Activated T-cell treated with anti-CD3 and anti-CD28 coated beads for 4 hours (primary cell): ENCODE measurements around the gene HOXB2.

ENCODE experiments used
- DNase-seq: peaks from one replicate; pipeline ENCODE4 v3.0.0-alpha.2; 2020

HOXB2 gene

DNA sequence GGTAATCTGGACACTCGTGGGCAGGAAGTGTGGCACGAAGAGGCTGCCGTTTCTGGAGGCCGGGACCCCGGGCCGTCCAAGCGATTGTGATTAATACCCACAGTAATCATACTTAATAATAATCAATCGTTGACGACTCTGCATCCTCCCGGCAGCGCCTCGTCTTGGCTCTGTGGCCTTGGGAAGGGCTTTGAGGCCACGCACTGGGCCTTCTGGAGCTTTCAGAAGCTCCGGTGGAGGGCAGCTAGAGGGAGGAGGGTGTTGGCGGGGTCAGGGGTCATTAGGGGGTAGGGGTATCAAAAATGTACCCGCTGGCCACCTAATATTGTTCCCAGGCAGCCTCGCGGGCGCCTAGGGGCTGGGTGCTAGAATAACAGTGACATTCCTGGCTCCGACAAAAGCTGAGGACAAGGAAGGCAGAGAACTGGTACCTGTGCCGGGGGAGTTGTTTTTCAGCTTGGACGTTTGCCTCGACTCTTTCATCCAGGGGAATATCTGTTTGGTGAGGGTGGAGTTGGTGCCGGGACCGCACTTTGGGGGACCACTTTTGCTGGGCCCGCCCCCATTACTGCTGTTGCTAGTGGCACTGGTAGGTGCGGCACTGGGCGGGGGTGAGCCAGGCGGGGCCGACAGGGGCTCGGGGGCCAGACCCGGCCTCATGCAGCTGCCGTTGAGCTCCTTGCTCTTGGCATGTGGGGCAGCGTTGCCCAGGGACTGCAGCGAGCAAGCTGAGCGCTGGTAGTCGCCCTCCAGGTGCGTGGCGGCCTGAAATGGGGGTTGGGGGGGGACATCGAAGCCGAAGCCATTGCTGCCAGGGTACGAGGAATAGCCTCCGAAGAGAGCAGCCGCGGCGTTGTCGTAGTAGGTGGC, 6.9 kb upstream of the HOXB2 start:
- no peak for DNase-seq

DNA sequence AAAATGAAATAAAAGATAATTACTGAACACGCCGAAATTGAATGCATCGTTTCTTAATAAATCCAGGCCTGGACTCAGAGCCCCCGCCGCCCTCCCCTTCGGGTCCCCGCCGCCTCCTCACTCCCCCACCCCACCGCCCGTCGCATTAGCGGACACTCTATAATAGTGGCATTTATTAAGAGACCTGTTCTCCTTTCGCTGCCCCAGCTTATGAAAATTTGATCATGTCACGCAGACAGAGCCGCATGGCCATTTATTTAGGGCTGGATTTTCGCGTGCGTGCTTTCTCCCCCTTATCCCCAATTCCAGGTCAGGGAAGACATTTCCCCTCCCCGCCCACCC, 6.3 kb upstream of the HOXB2 start:
- DNase-seq: no peak

DNA sequence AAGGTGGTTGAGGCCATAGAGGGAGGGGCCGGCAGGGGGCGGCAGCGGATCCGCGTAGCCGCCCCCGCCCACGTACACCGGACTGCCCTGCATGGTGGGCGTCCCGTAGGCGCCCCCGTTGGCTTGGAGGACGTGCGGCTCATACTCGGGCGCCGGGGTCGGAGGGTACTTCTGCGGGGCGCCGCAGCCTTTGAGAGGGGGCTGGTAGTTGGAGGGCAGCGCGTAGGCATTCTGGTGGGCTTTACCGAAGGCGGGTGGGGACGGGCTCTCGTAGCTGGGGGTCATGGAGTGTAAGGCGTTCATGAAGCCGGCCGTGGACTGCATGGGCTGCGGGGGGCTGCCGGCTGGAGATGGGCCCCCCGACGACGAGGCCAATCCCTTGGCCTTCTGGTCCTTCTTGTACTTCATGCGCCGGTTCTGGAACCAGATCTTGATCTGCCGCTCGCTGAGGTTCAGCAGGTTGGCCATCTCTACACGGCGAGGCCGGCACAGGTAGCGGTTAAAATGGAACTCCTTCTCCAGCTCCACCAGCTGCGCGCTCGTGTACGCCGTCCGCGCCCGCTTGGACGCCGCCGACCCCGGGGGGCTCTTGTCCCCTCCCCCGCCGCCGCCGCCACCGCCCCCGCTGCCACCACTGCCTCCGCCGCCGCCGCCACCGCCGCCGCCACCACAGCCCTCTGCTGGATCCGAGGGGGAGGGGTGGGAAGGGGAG, 5.7 kb upstream of the HOXB2 start:
- DNase-seq: no peak

DNA sequence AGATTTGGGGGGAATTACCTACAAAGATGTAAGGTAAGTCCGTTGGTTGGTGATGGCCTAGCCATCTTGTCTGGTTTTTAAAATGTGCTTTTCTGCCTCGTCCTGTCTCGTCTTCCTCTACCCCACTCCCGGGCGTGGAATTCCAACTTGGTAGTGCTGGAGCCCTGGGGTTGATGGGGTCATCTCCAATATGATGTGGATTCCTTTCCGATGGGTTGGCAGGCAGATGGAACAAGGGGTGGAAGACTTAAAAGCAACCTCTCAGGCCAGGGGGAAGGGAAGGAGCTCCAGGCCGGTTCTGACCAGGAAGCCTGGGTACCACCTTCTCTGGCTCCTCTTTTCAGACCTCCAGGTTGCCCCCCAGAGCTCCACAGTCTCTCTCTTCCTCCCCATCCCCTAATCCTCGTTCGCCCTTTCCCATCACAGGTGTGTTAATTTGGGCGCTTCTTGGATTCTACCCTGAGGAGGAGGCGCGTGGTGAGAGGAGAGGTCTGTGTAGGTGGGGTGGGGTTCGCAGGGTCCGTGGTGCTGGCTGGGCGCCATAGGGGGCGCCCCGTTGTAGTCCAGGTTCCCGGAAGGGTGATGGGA, 5.1 kb upstream of the HOXB2 start:
- DNase-seq: no peak

DNA sequence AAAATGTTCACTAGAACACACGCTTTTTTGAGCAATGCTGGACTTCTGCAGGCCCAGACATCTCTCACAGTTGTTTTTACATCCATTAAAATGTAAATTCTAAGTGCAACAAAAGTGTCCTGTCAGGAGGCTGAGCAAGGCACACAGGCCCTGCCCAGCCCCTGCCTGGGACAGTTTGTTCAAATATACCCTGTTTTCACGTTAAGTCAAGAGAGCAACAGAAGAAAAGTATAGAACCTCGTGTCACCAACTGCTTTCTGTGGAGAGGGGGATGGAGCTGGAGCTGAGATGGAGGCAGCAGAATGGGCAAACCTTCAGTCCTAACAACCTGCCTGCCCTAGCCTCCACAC, 4.3 kb upstream of the HOXB2 start:
- DNase-seq: no peak

DNA sequence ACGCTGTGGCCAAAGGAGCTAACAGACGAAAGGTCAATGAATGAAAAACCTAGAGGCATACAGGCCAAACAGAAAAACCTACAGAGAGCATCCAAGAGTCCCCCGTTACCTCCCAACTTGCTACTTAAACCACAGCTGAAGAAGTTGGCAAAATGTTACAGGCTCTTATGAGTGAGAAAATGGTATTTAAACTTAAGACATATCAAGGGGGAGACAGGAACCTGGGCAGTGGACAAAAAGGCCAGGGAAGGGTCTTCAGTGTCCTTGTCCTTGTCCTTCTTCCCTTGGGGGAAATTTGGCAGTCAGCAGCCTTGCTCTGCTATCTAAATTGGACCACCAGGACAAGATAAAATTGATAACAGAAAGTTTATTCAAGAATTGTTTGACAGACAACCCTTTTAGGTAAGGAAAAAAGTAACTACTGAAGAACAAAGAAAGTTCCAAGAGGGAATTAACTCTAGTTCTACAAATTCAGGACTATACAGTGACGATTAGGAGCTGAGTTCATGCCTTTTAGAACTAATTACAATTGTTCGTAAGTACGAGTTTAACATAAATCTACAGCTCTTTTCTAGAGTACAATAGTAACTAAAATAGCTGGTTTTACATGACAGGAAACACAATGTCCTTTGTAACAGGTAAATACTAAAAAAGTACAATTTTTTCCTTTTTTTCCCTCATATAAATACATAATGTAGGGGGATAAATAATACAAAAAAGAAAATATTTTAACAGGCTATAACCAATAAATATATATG, 3.8 kb upstream of the HOXB2 start:
- DNase-seq: no peak

DNA sequence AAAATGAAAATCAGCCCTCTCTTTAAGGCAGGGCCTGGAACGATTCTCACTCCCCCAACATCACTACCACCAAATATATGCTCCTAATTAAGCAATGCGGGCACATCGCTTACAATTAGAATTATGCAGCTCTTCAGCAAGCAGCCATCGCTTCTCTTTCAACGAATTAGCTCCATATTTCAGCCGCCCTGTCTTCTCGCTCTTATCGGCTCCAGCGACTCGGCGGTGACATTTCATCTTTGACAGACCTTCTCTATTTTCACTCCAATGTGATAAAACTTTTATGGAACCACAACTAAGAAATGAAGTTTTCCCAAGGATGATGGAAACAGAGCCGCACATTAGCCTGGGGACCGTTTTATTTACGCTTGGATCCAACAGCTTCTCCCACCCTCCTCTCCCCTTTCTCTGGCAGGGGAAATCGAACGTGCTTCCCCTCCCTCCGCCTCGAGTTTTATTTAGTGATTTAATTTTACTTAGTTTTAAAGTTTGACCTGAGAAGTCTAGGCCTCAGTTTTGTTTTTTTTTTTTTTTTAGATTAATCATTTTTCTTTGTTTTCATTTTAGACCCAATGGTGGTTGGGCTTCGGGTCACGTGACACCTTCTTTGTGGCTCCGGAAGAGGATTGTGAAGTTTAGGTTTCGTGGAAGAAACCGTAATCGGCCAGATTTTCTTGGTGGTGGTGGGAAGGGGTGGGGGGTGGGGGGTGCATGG, 3.1 kb upstream of the HOXB2 start:
- DNase-seq: no peak

DNA sequence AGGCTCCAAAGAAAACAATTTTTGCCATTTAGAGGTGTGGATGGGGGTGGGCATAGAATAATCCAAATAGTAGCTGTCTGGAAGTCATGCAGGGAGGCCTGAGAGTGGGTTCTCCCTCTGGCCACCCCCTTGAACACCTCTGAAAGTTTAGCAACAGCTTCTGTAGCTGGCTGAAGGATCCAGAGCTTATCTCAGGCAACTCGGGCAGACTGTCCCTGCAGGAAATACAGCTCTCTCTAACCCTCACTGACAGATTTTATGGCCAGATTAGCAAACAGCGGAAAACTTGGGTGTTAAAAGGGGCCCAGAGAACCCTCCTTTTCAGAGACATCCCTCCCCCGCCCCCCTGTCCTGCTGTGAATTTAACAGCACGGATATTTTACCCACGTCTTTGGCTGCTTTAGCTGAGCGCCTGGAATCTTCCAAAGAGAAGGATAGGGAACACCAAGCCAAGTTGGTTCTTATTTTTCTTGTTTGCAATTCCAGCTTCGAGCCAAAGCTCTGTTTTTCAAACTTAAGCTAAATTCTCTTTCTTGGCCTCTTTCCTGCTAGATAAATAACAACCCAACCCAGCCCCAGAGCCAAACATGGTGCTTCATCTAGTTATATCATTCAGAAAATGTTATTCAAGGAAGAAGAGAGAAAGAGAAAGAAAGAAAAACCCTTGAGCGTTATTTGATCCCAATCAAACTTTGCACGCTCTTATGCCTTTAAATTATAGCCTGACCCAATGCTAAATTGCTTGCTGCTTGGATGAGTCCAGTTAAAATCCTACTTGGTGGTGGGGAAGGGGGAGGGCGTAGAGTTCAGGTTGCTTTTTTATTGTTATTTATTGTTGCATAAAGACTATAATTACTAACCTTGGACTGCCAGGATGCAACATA, 2.3 kb upstream of the HOXB2 start:
- DNase-seq: no peak

DNA sequence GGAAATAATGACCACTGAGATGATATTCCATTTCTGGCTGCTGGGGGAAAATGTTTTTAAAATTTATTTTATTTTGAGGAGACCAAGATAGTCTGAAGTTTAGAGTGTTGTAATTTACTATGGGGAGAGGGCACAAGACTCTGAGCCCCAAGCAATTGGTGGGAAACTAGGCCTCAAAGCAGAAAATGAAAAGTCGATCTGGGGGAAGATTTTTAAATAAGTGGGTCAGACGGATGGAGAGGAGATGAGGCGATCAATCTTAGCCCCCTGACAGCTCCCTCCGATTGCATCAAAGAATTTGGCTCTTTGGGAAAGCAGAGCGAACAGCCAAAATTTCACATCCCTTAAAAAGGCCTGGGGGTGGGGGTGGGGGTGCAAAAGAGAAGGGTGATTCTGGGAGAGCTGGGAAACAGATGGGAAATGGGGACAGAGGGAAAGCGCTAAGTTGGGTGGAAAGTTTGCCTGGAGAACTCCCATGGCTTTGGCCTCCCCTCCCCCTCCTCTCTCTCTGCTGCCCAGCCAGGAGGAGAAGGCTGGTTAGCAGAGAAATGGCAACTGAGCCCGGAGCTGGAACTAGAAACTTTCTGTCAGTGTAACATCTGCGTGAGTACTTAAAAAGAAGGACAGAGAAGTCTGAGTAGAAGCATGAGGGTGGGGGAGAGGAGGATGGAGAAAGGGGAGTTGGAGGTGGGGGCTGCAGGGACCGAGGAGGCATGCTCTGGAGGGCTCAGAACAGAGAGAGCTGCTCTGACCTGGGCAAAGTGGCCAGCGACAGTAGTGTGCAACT, 1.4 kb upstream of the HOXB2 start:
- DNase-seq: no peak

DNA sequence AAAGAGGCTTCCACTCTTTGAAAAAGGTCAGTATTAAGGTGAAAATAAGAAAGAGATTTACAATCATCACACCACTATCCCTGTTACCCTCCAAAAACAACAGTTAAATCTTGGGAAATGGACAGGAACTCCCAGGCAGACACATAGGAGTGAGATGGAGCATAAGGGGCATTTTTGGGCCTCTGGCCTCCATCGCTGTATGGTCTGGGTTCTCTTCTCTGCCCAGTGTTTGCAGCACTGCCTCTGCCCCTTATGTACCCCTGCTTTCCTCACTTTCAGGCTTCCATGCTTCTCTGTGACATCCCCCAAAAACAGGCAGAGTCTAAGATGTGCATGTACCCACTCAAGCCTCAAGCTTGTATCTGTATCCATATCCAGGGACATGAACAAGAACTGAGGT, 630 bp upstream of the HOXB2 start:
- no peak for DNase-seq

DNA sequence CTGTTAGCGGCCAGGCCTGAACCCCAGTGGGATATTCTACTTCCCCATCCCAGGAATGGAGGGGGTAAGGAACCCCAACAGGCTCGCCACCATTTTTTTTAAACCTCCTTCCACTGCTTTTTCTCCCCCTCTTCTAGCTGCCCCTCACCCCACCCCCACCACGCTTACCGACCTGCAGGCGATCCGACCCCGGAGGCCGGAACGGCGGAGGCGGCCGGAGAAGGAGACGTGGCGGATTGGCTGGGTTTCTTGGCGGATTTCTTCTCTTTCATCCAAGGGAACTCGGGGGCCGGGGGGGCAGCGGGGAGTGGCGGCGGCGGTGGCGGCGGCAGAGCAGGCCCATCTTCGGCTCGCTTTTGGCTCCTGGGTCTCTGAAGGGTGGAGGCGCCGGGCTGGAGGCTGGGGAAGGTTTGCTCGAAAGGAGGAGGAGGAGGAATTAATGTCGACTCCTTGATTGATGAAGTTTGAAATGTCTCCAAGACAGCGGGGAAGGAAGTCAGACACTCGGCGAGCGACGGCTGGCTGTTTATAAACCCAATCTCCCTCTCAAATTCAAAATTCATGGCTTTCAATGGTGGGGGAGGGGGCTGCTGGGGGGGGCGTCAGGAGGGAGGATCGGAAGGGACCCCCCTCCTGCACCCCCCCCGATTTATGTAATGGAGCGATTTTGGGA, 424 bp downstream of the HOXB2 start:
- no peak for DNase-seq

DNA sequence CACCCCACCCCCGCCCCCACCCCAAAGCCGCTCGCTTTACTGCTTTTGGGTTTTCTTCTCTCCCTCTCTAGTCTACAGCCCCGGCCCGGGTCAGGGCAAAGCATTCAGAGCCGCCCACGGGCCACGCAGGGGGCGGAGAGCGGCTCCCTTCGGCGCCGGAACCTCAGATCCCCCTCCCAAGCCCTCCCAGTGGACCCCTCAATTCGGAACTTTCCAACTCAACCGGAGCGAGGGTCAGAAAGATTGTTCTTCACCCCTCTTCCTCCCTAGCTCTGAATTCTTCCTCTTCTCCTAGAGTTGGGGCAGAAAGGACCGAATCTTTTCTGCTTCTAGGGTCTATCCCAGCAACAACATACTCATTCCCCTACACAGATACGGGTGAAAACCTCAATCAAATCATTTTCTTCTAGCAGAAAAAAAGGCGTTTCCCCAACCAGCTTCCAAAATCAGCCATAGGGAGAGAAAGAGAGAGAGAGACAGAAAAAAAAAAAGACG, 1.0 kb downstream of the HOXB2 start:
- peak; percentile 28 for DNase-seq

DNA sequence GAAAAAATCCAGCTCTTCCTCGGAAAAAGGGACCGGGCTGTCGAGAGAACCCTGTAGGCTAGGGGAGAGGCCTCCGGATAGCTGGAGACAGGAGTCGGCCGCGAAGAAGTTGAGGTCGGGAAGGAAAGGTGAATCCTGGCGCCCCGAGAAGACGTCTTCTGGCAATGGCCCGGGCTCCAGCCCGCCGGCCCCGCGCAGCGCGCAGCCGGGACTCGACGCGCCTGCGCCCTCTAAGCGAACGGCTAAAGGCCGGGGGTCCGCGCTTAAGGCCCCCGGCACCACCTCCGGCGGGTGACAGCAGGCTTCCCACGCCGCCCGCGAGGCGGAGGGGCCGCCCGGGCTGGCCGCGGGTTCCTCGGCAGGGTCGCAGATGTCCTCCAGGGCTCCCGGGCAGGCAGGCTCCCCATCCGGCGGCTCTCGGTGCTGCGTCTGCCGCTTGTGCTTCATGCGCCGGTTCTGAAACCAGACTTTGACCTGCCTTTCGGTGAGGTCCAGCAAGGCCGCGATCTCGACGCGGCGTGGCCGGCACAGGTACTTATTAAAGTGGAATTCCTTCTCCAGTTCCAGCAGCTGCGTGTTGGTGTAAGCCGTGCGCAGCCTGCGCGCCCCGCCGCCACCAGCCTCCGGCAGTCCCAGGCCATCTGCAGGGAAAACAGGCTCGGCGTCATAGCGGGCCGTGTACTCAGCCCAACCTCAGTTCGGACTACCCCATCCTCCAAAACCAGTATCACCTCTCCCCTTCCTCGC, 1.6 kb downstream of the HOXB2 start:
- DNase-seq: peak; percentile 27

DNA sequence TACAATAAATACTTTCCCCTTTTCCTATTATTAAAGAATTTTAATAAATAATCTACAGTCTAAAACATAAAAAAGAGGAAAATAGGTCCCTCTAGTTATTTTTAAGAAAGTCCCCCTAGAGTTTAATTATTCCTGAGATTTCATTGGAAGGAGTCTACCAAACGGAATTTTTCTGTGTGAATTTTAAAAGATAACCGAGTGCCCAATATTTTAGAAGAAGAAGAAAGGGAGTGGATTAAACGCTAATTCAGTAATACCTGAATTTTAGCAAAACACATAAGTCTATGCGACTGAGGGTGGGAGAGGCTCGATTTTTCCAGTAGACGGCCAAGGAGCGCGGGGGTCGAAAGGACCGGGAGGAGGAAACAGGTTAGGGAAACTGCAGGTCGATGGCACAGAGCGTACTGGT, 2.2 kb downstream of the HOXB2 start:
- no peak for DNase-seq

DNA sequence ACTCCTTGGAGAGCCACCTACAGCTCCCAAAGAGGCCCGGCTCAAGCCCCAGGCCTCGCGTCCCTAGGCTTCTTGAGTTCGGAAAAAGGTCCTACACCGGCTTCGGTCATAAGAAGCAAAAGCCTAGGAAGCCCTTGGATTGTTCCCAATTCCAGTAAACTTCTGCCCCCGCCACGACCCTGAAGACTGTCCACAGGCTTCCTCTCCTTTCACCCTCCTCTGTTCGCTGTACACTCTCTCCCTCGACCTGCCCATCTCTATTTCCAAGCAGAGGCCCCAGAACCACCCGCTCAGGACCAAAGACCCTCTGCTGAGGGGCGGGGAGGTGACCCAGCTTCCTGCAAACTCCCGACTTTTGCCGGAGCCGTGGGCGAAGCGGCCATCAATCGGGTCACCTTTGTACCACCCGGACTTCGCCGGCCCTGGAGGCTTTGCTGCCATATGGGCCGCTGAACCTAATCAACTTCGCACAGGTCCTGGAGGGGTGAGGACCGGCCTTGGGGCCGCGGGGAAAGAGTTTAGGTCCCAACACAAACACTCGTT, 2.7 kb downstream of the HOXB2 start:
- no peak for DNase-seq

DNA sequence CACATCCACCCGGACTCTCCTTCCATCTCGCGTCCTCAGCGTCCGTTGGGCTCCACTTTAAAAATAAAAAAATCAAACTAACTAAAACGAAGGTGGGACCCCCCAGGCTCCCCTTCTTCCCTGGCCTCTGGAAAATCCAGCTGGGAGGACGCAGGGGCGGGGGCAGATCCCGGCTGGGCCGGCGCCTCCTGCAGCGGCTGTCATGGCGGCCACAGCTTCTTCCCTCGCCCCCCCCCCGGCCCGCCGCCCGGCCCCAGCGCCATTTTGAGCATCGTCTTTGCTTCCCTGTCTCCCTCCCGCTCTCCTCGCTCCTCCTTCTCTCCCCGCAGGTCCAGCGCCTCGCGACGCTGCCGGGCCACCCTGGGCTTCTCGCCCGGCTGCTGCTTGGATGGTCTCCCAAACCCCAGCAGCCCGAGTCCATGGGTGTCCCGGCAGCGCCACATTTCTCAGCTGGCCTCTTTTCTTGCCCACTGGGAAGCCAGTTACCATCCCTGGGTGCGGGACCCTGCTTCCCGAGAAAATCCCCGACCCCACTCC, 3.3 kb downstream of the HOXB2 start:
- no peak for DNase-seq

DNA sequence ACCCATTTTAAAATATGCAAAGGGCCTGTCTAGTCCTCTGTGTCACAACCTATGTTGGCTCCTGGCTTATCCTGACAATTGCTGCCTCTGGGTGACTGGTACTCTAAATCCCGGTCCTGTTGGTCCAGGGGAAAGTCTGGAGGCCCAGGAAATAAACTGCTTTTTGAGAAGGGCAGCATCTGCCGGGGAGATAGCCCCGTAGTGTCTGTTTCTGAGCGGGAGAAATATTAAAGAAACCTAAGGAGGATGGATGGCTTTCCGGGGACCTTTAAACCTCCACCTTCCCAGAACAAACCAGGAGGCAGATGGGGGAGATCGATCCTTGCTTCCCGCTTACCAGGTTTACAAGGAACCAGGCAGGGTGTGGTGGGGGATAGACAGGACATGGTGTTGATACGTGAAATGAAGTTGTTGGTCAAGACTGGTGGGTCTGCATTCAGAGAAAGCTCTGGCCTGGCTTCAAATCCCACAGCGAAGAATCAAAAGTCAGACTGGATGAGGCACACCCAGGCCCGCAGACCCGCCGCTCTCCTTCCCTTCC, 3.8 kb downstream of the HOXB2 start:
- DNase-seq: no peak

DNA sequence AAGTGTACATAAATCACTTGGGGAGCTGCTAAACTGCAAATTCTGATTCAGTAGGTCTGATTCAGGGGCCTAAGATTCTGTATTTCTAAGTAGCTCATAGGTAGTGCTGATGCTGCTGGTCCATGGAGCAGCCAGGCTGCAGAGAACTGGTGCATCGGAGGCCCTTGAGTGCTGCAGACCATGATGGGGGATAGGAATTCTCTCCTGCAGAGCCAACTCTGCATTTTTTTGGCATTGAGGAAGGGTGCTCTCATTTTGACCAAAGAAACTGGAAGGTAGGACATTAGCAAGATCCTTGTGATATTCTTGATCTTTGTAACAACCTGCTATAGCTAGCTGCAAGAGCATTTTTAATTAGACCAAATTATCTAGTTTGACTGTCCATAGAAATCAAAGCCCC, 4.7 kb downstream of the HOXB2 start:
- no peak for DNase-seq

DNA sequence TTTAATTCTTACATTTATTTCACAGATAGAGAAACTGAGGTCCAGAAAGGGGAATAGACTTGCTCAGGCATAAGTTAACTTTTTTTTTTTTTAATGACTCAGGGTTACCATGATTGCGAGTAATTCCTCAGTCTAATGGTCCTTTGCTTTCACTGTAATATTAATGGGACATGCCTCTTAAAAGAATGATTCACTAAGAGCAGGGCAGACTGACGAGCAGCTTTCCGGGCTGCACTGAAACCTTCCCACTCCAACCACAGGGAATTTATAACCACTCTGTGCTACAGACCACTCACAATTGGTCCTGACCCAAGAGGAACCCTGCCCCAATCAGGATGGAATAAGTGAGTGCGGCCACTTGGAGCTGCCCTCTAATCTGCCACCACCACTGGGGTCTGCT, 5.7 kb downstream of the HOXB2 start:
- DNase-seq: no peak
